Ovary (tissue), 9 donors: ENCODE data around the gene FGD2. TPM values are rescaled to one million over a fixed set of nuclear protein-coding genes. Genes with fewer than 3 reads are reported as not detected.

ENCODE experiments used
- DNase-seq, 5 donors: peaks; one replicate each; pipeline ENCODE4 v3.0.0-alpha.2; 2019 to 2020
- H3K27ac ChIP-seq, 2 donors: fragments of 200-600 bp; one replicate each; pipeline versions ENCODE4 v1.5.1 to v1.8.0; 2019 to 2022
- H3K27me3 ChIP-seq: fragments of 200-600 bp; one replicate; pipeline ENCODE4 v1.8.0; 2022
- H3K36me3 ChIP-seq: fragments of 200-600 bp; sonication (generic); one replicate; pipeline ENCODE4 v1.5.1; 2019
- H3K4me1 ChIP-seq: one replicate; pipeline ENCODE4 v1.8.1; 2013; ENCODE audit warnings: mild to moderate bottlenecking, moderate library complexity; ENCODE audit not compliant: insufficient read depth
- H3K4me3 ChIP-seq: fragments of 200-600 bp; sonication (generic); one replicate; pipeline ENCODE4 v1.5.1; 2017
- H3K9me3 ChIP-seq, 2 donors: fragments of 200-600 bp in 1 of 2; sonication (generic) in 1 of 2; one replicate each; pipeline versions ENCODE4 v1.5.1 to v1.8.1; 2013 to 2019; ENCODE audit warnings: mild to moderate bottlenecking in 1 of 2, moderate library complexity in 1 of 2
- CTCF ChIP-seq, 3 donors: fragments of 450-650 bp in 2 of 3; fragments of 200-600 bp in 1 of 3; IDR thresholded peaks; one replicate each; pipeline versions ENCODE4 v1.5.1 to v1.8.0; 2016 to 2022; ENCODE audit warnings: antibody characterized with exemption in 3 of 3, mild to moderate bottlenecking in 1 of 3
- EP300 ChIP-seq: sonication (generic); formaldehyde crosslinking; IDR thresholded peaks from one replicate; pipeline ENCODE4 v1.6.1; 2017; ENCODE audit warnings: antibody characterized with exemption
- POLR2A ChIP-seq: fragments of 450-650 bp; IDR thresholded peaks from one replicate; pipeline ENCODE4 v1.6.1; 2017; ENCODE audit warnings: antibody characterized with exemption, mild to moderate bottlenecking, moderate library complexity
- WGBS, 3 donors: extraction: QIAGEN DNeasy Blood & Tissue Kit in 1 of 3; methylation state at CpG; one replicate each; pipeline versions ENCODE4 v1.1.5 to v1.1.7; 2013 to 2017; 5-methylcytosine and 5-hydroxymethylcytosine counted together
- intact Hi-C, 4 donors: fragments of 100-400 bp; cut with DNase I; formaldehyde crosslinking; loops; one replicate each; pipeline versions ENCODE4 v1.11.0 to v1.15.1; 2022 to 2023
- polyA plus RNA-seq, 2 donors: library from polyadenylated mRNA; stranded (reverse); fragments of 200-250 nt in 1 of 2; fragments of 350-450 nt in 1 of 2; fragmentation: Illumina TruSeq in 1 of 2; extraction: RNeasy Lipid Tissue Mini Kit (QIAGEN cat#74804) in 1 of 2; gene quantifications; one replicate each; pipeline ENCODE4 v1.2.3, GENCODE V29; 2013 to 2014
- total RNA-seq, 7 donors: library from RNA; depleted of rRNA in 2 of 7; stranded (reverse); fragments of >200 nt in 2 of 7; fragmentation: NEBNext Ultra II Directional in 3 of 7; extraction: Animal tissue kit (Norgen Biotek cat#: 25700) in 3 of 7; gene quantifications; one replicate each; pipeline versions ENCODE4 v1.1.0 to v1.2.4, GENCODE V29; 2016 to 2023
- donor health status: DM: no; HTN: no; CAD: no; lungs with moderate emphysema.
- donor health status: DM: no; HTN: no; CAD: no.
- donor health status: Bipolar disorder and iron deficiency.
- donor health status: DM: yes; HTN: yes; CAD: no.
- donor health status: DM: no; HTN: no; CAD: no.
- donor health status: DM: yes; HTN: yes; CAD: no.

FGD2 gene
- total and polyA plus RNA-seq, 9 donors = 2.3 to 13.6 (median 4.1) TPM

GRCh38 chr6:36963451-36964290, 41.8 kb upstream of the FGD2 start:
- TF ChIP-seq CTCF (IDR thresholded peaks at IDR 0.05) (no peak), EP300 (no peak), POLR2A (no peak)
- peak in 1 of 5 donors; percentile 31 for DNase-seq

GRCh38 chr6:36964349-36964748, 41.1 kb upstream of the FGD2 start:
- no peak overlapping the region for H3K27ac ChIP-seq
- 80 to 83% (median 82%) methylated on average over 6 of the region's 6 CpGs for WGBS, 3 donors
- intact Hi-C loops = no loop called here

More at GRCh38 chr6:36963451-36964290, 41.8 kb upstream of the FGD2 start:
- Histone ChIP-seq H3K27me3 (no peaks in the 10 kb centered on the region), H3K36me3 (no peaks in the 10 kb centered on the region), H3K9me3 (no peaks in the 10 kb centered on the region), H3K27ac (no peak overlapping the region), H3K4me3 (no peak overlapping the region), H3K4me1 (no peaks in the 10 kb centered on the region)
- intact Hi-C loops = no loop called here
- WGBS, 3 donors = 79 to 83% (median 83%) methylated on average over 11 of the region's 11 CpGs

GRCh38 chr6:36964908-36965307, 40.5 kb upstream of the FGD2 start:
- Histone ChIP-seq H3K9me3 (no peaks in the 10 kb centered on the region), H3K27me3 (no peaks in the 10 kb centered on the region), H3K4me1 (no peaks in the 10 kb centered on the region), H3K27ac (no peak overlapping the region), H3K4me3 (no peak overlapping the region), H3K36me3 (no peaks in the 10 kb centered on the region)
- TF ChIP-seq CTCF (IDR thresholded peaks at IDR 0.05) (no peak), EP300 (no peak), POLR2A (no peak)
- no peak for DNase-seq
- WGBS, 3 donors = 68 to 76% (median 72%) methylated on average over 4 of the region's 4 CpGs
- intact Hi-C loops = no loop called here

More at GRCh38 chr6:36964349-36964748, 41.1 kb upstream of the FGD2 start:
- Histone ChIP-seq H3K27me3 (no peaks in the 10 kb centered on the region), H3K4me1 (no peaks in the 10 kb centered on the region), H3K9me3 (no peaks in the 10 kb centered on the region), H3K36me3 (no peaks in the 10 kb centered on the region), H3K4me3 (no peak overlapping the region)
- TF ChIP-seq CTCF (IDR thresholded peaks at IDR 0.05) (no peak), POLR2A (no peak), EP300 (no peak)
- DNase-seq = no peak

- no peaks in the 10 kb centered on the region for H3K4me1 ChIP-seq
- no peaks in the 10 kb centered on the region for H3K9me3 ChIP-seq
- H3K27ac ChIP-seq = no peak overlapping the region
- no peak for TF ChIP-seq CTCF (IDR thresholded peaks at IDR 0.05)
- no peak for DNase-seq
- no peak overlapping the region for H3K4me3 ChIP-seq
- no peaks in the 10 kb centered on the region for H3K36me3 ChIP-seq
- 68 to 85% (median 81%) methylated on average over 3 of the region's 3 CpGs for WGBS, 3 donors
- intact Hi-C loops = no loop called here
- no peaks in the 10 kb centered on the region for H3K27me3 ChIP-seq
These were observed 38.2 kb upstream of the FGD2 start for GRCh38 chr6:36967301-36967700.
